ENCODE measurements around the gene IL18R1.

GRCh38 chr2:102331311-102331980 lies 24.1 kb upstream of the IL18R1 start:
- no peak for TF ChIP-seq EZH2 (IDR thresholded peaks at IDR 0.05; ENCODE audit: borderline replicate concordance, low read depth, low read length, severe bottlenecking)
- TF ChIP-seq, protein P1, sequence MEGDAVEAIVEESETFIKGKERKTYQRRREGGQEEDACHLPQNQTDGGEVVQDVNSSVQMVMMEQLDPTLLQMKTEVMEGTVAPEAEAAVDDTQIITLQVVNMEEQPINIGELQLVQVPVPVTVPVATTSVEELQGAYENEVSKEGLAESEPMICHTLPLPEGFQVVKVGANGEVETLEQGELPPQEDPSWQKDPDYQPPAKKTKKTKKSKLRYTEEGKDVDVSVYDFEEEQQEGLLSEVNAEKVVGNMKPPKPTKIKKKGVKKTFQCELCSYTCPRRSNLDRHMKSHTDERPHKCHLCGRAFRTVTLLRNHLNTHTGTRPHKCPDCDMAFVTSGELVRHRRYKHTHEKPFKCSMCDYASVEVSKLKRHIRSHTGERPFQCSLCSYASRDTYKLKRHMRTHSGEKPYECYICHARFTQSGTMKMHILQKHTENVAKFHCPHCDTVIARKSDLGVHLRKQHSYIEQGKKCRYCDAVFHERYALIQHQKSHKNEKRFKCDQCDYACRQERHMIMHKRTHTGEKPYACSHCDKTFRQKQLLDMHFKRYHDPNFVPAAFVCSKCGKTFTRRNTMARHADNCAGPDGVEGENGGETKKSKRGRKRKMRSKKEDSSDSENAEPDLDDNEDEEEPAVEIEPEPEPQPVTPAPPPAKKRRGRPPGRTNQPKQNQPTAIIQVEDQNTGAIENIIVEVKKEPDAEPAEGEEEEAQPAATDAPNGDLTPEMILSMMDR (IDR thresholded peaks at IDR 0.05; ENCODE audit: extremely low read depth in 1 of 2, insufficient read depth in 1 of 2, low read depth in 1 of 2, low read length in 2 of 2), result no peak
- no peak for TF ChIP-seq FOS (IDR thresholded peaks at IDR 0.05; ENCODE audit: borderline replicate concordance, insufficient read depth, low read length)
- no peak for TF ChIP-seq POLR2A (IDR thresholded peaks at IDR 0.05; ENCODE audit: low read depth, low read length)
- TF ChIP-seq MAX (IDR thresholded peaks at IDR 0.05; ENCODE audit: insufficient read depth, insufficient read length), result no peak
- no peak for TF ChIP-seq MYC (IDR thresholded peaks at IDR 0.05; ENCODE audit: low read depth, low read length)
- TF ChIP-seq POLR2AphosphoS5 (IDR thresholded peaks at IDR 0.05; ENCODE audit: insufficient read depth, low read depth, low read length), result no peak

Measured in endothelial cell of umbilical vein (primary cell).